Measurements from ENCODE around the gene TCHP.
"Not testable (repeated sequence)": the region's sequence is repeated elsewhere in the genome, so short reads cannot be mapped to it uniquely, and the experiment has no call there.

Gene TCHP

GRCh38 chr12:109914461-109914860 lies 14.4 kb downstream of the TCHP start:
- FAIRE-seq = no peak

- FAIRE-seq = no peak
Observed at GRCh38 chr12:109915171-109916040, 15.3 kb downstream of the TCHP start.

GRCh38 chr12:109916045-109916444 lies 16.0 kb downstream of the TCHP start:
- no peak for FAIRE-seq

GRCh38 chr12:109919456-109919855 lies 19.4 kb downstream of the TCHP start:
- no peak for FAIRE-seq

GRCh38 chr12:109920261-109920780 lies 20.2 kb downstream of the TCHP start:
- no peak for FAIRE-seq

GRCh38 chr12:109921982-109922381 lies 21.9 kb downstream of the TCHP start:
- no peak for FAIRE-seq

- no peak for FAIRE-seq
Observed at GRCh38 chr12:109923038-109923437, 23.0 kb downstream of the TCHP start.

- FAIRE-seq = no peak
Observed at GRCh38 chr12:109923481-109924245, 23.6 kb downstream of the TCHP start.

GRCh38 chr12:109925185-109925840 lies 25.2 kb downstream of the TCHP start:
- FAIRE-seq = no peak

- no peak for FAIRE-seq
Observed at GRCh38 chr12:109926016-109926415, 25.9 kb downstream of the TCHP start.

- FAIRE-seq = no peak
Observed at GRCh38 chr12:109926488-109927210, 26.6 kb downstream of the TCHP start.

GRCh38 chr12:109927622-109928021 lies 27.5 kb downstream of the TCHP start:
- no peak for FAIRE-seq

GRCh38 chr12:109928058-109928656 lies 28.1 kb downstream of the TCHP start:
- no peak for FAIRE-seq

GRCh38 chr12:109929326-109929725 lies 29.3 kb downstream of the TCHP start:
- FAIRE-seq = not testable (repeated sequence)

GRCh38 chr12:109930028-109930800 lies 30.1 kb downstream of the TCHP start:
- FAIRE-seq = no peak

GRCh38 chr12:109931143-109931542 lies 31.1 kb downstream of the TCHP start:
- FAIRE-seq = no peak

GRCh38 chr12:109932878-109933503 lies 32.9 kb downstream of the TCHP start:
- no peak for FAIRE-seq

- no peak for FAIRE-seq
Observed at GRCh38 chr12:109934026-109934425, 34.0 kb downstream of the TCHP start.

GRCh38 chr12:109937371-109937770 lies 37.3 kb downstream of the TCHP start:
- FAIRE-seq = no peak

- no peak for FAIRE-seq
Observed at GRCh38 chr12:109938947-109939346, 38.9 kb downstream of the TCHP start.

GRCh38 chr12:109939504-109939903 lies 39.4 kb downstream of the TCHP start:
- no peak for FAIRE-seq

Measured in G401.6 (cell line).